GM21390 (cell line): ENCODE data around the gene SGPL1.

Experiments used
- ATAC-seq: cut with Tn5 transposase; IDR thresholded peaks from one replicate; pipeline ENCODE4 v1.9.1; 2021; ENCODE audit not compliant: unreplicated experiment

SGPL1 gene

DNA sequence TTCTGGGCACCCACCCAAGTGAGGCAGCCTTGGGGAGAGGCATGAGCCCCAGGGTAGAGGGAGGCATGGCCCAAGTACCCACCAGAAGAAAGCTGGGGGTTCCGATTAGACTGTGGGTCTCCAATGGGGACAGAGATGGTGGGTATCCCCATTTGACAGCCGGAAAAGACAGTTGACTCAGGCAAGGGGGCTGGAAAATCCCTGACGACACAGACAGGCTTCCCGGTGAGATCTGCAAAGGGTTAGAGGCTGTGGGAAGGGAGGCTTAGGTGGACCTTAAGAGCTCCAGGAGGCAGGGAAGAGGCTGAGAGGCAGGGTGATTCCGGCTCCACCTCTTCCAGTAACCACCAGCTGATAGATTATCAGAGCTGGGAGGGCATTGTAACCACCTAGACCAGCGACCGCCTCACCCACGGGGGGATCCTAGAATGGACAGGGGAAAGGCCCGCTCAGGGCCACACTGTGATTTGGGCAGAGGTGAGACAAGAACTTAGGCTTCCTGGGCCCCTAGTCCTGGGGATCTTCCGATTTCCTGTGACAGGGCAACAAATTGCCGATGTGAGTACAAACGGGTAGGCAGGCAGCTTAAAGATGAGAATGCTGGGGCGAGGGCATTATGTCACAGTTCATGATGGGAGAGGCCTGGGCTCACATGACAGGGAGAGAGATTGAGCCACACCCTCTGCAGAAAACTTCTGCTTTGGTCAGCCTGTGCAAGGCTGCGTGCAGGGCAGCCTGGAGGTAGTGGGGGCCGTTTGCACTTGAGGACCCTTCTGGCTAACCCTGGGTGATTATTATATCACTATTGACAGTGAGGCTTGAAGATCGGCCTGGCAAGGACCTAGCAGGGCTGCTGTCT is 36.0 kb upstream of the SGPL1 start:
- no peak for ATAC-seq

DNA sequence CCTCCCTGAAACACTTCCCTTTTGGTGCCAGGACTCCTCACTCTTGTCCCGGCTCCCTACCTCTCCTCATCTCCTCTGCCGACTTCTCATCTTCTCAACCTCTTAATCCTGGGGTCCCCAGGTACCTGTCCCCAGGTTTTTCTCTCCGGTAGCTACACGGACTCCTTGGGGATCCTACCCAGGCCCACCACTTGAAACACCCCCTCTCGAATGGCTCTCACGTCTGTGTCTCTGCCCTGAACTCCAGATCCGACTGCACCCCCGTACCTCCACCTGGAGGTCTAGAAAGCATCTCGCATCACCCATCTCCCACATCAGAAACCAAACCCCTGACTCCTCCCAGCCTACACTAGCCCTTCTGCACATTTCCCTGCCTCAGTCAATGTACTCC is 35.4 kb upstream of the SGPL1 start:
- ATAC-seq = no peak

DNA sequence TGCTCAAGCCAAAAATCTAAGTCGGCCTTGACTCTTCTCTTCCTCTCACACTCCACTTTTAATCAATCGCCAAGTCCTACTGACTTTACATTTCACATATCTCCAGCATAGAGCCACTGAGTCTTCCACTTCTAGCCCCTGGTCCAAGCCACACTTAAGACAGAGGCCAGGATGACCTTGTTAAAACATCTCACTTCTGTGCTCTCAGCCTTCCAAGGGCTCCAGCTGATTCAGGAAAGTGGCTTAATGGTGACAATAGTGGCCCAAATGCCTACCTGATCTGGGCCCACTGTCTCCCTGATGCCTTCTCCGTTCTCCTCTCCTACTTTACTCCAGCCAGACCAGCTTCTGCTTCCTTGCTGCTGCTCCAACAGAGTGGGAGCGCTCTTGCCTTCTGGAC is 35.0 kb upstream of the SGPL1 start:
- ATAC-seq = no peak

- ATAC-seq = no peak
Observed at GRCh38 chr10:70781461-70782051, 34.2 kb upstream of the SGPL1 start.

GRCh38 chr10:70782086-70782745 is 33.5 kb upstream of the SGPL1 start:
- ATAC-seq = no peak

DNA sequence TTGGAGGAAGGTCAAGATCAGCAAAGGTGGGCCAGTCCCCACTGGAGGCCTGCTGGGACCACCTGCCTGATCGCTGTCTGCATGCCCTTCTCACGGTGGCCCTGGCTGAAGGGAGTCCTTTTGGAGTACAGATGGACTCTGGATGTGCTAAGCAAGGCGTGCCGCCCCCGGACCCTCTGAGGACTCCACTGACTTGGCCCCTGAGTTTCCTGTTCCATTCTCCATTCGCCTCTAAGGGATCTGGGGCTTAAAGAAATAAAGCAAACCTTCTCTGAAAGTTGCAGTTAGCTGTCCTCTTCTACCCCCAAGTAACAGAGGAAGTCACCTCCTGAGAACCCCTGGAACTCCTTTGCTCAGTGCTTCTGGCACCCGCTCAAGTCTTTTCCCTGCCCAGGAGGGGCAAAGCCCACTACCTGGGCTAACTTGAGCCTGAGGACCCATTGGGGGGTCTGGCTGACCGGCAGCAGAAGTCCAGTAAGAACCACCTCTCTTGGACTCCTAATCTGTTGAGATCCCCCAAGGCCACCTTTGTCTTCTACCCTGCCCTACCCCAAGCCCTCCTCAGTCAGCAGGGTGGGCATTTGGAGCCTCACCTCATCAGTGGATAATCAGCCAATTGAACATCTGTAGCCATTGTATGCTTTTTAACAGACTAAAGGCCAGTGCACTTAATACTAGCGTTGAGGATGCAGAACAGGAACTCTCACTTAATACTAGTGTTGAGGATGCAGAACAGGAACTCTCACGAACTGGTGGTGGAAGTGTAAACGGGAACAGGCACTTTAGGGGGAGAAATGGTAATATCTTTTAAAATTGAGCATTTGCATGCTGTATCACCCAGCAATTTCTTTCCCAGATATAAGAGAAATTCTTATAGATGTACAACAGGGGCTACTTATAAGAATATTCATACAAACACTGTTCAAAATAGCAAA is 32.7 kb upstream of the SGPL1 start:
- ATAC-seq = no peak

GRCh38 chr10:70784016-70784415 is 31.7 kb upstream of the SGPL1 start:
- ATAC-seq = no peak

DNA sequence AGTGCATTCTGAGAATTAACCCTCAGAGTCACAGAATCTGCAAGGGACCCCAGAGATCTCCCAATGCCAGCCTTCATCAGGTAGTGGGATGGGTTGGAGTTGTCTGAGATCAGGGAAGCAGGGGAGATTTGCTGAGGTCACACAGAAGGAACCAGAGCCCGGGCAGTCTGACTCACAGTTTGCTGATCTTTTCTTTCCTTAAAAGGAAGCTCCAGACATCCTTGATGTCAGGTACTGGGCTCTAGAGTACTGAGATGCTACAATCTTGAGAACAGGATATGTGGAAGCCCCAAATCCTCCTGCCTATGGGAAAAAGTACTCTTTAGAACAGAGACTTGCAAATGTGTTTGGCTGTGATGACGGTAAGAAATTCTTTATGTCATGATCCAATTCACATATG is 31.3 kb upstream of the SGPL1 start:
- no peak for ATAC-seq

GRCh38 chr10:70785190-70785589 is 30.6 kb upstream of the SGPL1 start, which contains the start of gene TBATA:
TSS of gene TBATA (minus strand) at chr10:70785377. CDS start at chr10:70783379, 1,998 bp downstream.
- ATAC-seq = no peak

DNA sequence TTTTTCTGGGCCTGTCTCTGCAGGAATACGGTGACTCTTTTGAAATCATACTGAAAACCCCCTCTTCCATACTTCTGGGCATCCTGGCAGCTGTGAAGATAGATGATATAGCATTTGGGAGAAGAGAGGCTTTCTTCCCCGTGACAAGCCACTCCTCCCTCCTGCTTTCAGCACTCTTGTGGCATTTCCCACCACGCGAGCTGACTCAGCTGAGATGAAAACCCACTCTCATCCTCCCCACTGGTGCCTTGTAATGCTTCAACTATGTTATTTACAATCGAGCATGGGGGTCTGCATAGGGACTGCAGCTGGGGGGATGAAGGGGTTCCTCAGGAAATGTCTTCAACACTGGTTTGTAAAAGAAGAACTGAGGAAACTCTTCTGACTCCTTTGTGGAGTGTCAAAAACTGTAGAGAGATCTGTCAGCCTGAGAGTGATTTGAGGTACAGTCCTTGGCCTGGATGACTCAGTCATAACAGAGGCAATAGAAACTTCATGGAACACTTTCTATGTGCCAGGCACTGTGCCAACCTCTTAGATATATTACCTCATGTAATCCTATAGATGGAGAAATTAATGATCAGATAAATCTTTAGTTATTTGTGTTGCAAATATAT is 28.8 kb upstream of the SGPL1 start:
- no peak for ATAC-seq

GRCh38 chr10:70791386-70792039 is 24.2 kb upstream of the SGPL1 start:
- ATAC-seq = no peak

DNA sequence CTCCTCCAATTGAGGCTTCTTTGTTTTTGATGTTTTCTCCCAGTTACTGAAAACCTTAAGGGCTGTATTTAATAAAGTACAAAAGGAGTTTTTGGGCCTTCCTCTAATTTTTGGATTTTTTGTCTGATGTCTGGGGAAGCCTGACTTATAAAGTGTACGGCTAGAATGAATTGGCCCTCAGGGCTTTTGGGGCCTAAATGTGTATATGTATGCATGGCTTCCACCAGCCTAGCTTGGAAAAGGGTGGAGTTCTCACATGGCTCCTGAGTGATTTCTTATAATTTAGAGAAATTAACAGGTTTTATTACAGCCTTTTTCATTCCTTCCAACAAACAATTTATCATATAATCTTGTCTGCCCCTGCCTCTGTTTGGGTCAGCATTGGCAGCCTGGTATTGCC is 20.1 kb upstream of the SGPL1 start:
- no peak for ATAC-seq

DNA sequence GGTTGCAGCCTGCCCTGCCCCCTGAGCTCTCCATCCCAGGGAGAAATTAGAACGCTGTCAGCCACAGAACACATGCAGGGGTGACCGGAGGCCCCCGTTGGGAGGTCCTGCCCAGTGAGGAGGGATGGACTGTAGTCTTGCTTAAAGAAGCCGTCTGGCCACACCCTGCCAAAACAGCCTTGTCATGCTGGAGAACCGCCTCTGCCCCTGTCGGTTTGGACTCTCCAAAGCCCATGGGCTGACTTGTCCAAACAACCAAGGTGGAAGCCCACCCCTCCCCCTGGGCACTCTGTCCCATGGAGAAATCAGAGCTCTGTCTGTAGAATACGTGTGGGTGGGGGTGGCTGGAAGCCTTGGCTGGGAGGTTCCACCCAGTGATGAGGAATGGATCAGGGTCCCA is 17.9 kb upstream of the SGPL1 start:
- no peak for ATAC-seq

DNA sequence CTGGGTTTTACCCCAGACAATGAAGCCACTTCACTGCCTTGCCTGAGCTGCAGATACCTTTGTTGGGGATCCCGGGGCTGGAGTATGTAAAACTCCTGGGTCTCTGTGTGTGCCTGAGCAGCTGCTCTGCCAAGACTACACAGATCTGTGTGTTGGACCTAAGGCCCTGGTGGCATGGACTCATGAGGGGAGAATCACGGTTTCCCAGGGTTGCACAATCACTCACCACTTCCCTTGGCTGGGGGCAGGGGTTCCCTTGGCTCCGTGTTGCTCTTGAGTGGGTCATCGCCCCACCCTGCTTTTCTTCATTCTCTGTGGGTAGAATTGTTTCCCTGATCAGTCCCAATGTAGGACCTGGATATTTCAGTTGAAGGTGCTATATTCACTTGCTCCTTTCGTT is 16.6 kb upstream of the SGPL1 start:
- no peak for ATAC-seq

DNA sequence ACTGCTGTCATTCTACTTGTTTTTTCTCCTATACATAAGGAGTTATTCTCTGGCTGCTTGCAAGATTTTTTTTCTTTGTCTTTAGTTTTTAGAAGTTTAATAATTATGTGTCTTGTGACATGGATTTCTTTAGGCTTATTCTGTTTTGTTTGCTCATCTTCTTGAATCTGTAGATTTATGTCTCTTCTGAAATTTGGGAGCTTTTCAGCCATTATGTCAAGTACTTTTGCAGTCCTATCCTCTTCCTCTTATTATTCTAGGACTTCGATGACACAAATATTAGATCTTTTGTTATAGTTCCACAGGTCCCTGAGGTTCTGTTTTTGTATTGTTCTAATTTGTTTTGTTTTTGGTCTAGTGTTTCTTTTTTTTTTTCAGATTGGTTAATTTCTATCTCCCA is 13.9 kb upstream of the SGPL1 start:
- ATAC-seq = no peak

DNA sequence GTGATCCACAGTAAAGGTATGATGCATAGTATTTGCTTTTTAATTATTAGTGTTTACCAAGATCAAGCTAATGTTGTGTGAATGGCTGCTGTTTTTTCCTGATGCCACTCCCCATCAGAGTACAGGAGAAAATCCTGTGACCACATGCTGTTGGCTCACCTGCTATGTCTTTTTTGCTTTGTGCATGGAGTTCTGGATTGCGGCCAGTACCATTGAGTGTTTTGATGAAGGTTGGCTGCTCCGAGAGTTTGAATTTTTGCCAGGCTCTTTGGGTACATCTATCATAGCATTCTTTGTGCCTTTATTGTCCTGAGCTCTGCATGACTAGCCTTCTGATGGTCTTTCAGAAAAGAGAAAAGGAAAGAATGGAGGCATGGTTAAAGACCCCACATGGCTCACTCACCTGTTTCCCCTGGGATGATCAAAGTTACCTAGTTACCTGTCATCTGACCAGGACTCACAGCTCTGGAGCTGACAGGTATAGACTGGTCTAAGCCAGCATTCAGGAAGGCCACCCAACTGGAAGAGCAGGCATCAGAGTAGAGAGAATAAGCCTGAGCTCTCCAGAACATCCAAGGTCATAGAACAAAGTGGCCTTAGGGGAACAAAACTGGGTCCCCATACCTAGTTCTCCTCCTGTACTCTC is 11.8 kb upstream of the SGPL1 start:
- no peak for ATAC-seq

- no peak for ATAC-seq
Observed at GRCh38 chr10:70804421-70804808, 11.3 kb upstream of the SGPL1 start.

GRCh38 chr10:70805619-70806215 is 10.0 kb upstream of the SGPL1 start:
- ATAC-seq = no peak

DNA sequence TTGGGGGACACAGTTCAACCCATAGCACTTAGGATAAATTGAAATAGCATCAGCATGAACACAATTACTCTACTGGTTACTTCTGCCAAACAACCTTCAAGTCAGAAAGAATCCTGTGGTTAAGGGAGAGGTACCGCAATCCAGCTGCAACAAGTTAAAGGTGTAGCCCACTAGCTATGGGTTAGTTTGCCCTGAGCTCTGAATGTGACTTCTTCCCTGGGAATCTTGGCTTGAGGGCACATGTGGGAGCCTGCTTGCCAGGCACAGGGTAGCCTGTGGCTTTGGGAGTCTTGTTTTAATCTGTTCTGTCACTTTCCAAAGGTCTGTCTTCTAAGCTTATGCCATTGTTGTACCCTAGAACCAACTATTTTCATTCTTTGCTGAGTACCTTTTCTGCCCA is 8.9 kb upstream of the SGPL1 start:
- no peak for ATAC-seq
